H9 (cell line): ENCODE measurements around the gene ZNF609. TPM values are rescaled to one million over a fixed set of nuclear protein-coding genes. Genes with fewer than 3 reads are reported as not detected.

Source experiments
- DNase-seq: peaks from one replicate; pipeline ENCODE4 v3.0.0-alpha.2; 2017
- H2AFZ ChIP-seq: one replicate; pipeline ENCODE4 v1.6.1; 2013; ENCODE audit warnings: mild to moderate bottlenecking, low read length, control low read depth, moderate library complexity
- H2AK5ac ChIP-seq: 2 replicates; pipeline ENCODE4 v1.6.1; 2013; ENCODE audit warnings: low read length, control low read depth, mixed read lengths; ENCODE audit not compliant: insufficient read length
- H2BK120ac ChIP-seq: one replicate; pipeline ENCODE4 v1.6.1; 2013; ENCODE audit warnings: low read depth, mild to moderate bottlenecking, low read length, control low read depth, inconsistent platforms; ENCODE audit not compliant: poor library complexity, severe bottlenecking
- H2BK12ac ChIP-seq: 2 replicates; pipeline ENCODE4 v1.6.1; 2013; ENCODE audit warnings: low read length, control low read depth, mixed read lengths, low read depth; ENCODE audit not compliant: insufficient read length
- H2BK15ac ChIP-seq: 2 replicates; pipeline ENCODE4 v1.6.1; 2013; ENCODE audit warnings: low read depth, low read length, control low read depth
- H2BK20ac ChIP-seq: one replicate; pipeline ENCODE4 v1.6.1; 2013; ENCODE audit warnings: low read depth, mild to moderate bottlenecking, low read length, control low read depth, inconsistent platforms; ENCODE audit not compliant: poor library complexity, severe bottlenecking
- H2BK5ac ChIP-seq: 2 replicates; pipeline ENCODE4 v1.6.1; 2013; ENCODE audit warnings: low read length, control low read depth, mixed read lengths; ENCODE audit not compliant: insufficient read length
- H3K14ac ChIP-seq: 2 replicates; pipeline ENCODE4 v1.6.1; 2013; ENCODE audit warnings: low read length, control low read depth; ENCODE audit not compliant: insufficient read depth
- H3K18ac ChIP-seq: 2 replicates; pipeline ENCODE4 v1.6.1; 2013; ENCODE audit warnings: low read depth, mild to moderate bottlenecking, mixed read lengths, low read length, control low read depth; ENCODE audit not compliant: insufficient read length
- H3K23ac ChIP-seq: 2 replicates; pipeline ENCODE4 v1.6.1; 2013; ENCODE audit warnings: low read length, control low read depth, mixed read lengths, low read depth; ENCODE audit not compliant: insufficient read length
- H3K23me2 ChIP-seq: 2 replicates; pipeline ENCODE4 v1.6.1; 2013; ENCODE audit warnings: low read depth, mild to moderate bottlenecking, mixed read lengths, low read length, control low read depth; ENCODE audit not compliant: insufficient read length, poor library complexity, severe bottlenecking
- H3K27ac ChIP-seq: 2 replicates; pipeline ENCODE4 v1.5.1; 2013; ENCODE audit warnings: low read length, control low read depth, mixed read lengths, low read depth; ENCODE audit not compliant: insufficient read length
- H3K27me3 ChIP-seq: 2 replicates; pipeline ENCODE4 v1.6.1; 2013; ENCODE audit warnings: low read length, control low read depth, inconsistent platforms; ENCODE audit not compliant: insufficient read depth
- H3K4ac ChIP-seq: 2 replicates; pipeline ENCODE4 v1.6.1; 2013; ENCODE audit warnings: low read depth, mild to moderate bottlenecking, control low read depth, inconsistent platforms, low read length, moderate library complexity
- H3K4me1 ChIP-seq: 2 replicates; pipeline ENCODE4 v1.6.1; 2013; ENCODE audit warnings: low read length, control low read depth, inconsistent platforms; ENCODE audit not compliant: insufficient read depth
- H3K4me2 ChIP-seq: 2 replicates; pipeline ENCODE4 v1.6.1; 2013; ENCODE audit warnings: low read length, control low read depth, mixed read lengths; ENCODE audit not compliant: insufficient read length, insufficient read depth
- H3K56ac ChIP-seq: 2 replicates; pipeline ENCODE4 v1.6.1; 2013; ENCODE audit warnings: low read depth, mild to moderate bottlenecking, mixed read lengths, low read length, control low read depth; ENCODE audit not compliant: insufficient read length
- H3K79me1 ChIP-seq: 2 replicates; pipeline ENCODE4 v1.6.1; 2013; ENCODE audit warnings: low read depth, mild to moderate bottlenecking, moderate library complexity, low read length, control low read depth, inconsistent platforms; ENCODE audit not compliant: insufficient read depth, poor library complexity, severe bottlenecking
- H3K79me2 ChIP-seq: 2 replicates; pipeline ENCODE4 v1.6.1; 2013; ENCODE audit warnings: low read length, control low read depth, inconsistent platforms; ENCODE audit not compliant: insufficient read depth
- H3K9ac ChIP-seq: 2 replicates; pipeline ENCODE4 v1.6.1; 2013; ENCODE audit warnings: low read length, control low read depth, mixed read lengths; ENCODE audit not compliant: insufficient read length; ENCODE audit errors: extremely low read depth
- H3K9me3 ChIP-seq: one replicate; pipeline ENCODE4 v1.6.1; 2013; ENCODE audit warnings: low read depth, low read length, inconsistent platforms; ENCODE audit not compliant: control insufficient read depth
- H3T11ph ChIP-seq: one replicate; pipeline ENCODE4 v1.6.1; 2013; ENCODE audit warnings: mild to moderate bottlenecking, low read length, control low read depth, inconsistent platforms
- H4K20me1 ChIP-seq: one replicate; pipeline ENCODE4 v1.6.1; 2013; ENCODE audit not compliant: control insufficient read depth, insufficient read length, insufficient read depth
- H4K5ac ChIP-seq: 2 replicates; pipeline ENCODE4 v1.6.1; 2013; ENCODE audit warnings: low read depth, mild to moderate bottlenecking, mixed read lengths, low read length, control low read depth; ENCODE audit not compliant: insufficient read length
- H4K8ac ChIP-seq: replicated peaks from 2 replicates; pipeline ENCODE4 v1.6.1; 2013; ENCODE audit warnings: low read length, control low read depth, mixed read lengths, low read depth; ENCODE audit not compliant: insufficient read length
- H4K91ac ChIP-seq: 2 replicates; pipeline ENCODE4 v1.6.1; 2013; ENCODE audit warnings: low read depth, mild to moderate bottlenecking, moderate library complexity, mixed read lengths, low read length, control low read depth; ENCODE audit not compliant: insufficient read length
- H3K27ac Mint-ChIP-seq, 3 experiments: 2 replicates in 2 of 3; 3 replicates in 1 of 3; pipeline ENCODE4 v1.8.0; 2020 to 2021; ENCODE audit warnings: mixed read lengths in 3 of 3, mild to moderate bottlenecking in 1 of 3, moderate library complexity in 1 of 3
- H3K27me3 Mint-ChIP-seq: 2 replicates; pipeline ENCODE4 v1.8.0; 2021; ENCODE audit warnings: low read depth, mild to moderate bottlenecking, moderate library complexity, mixed read lengths
- H3K36me3 Mint-ChIP-seq, 3 experiments: 2 replicates in 2 of 3; 3 replicates in 1 of 3; pipeline ENCODE4 v1.8.0; 2020 to 2021; ENCODE audit warnings: low read depth in 3 of 3, mixed read lengths in 3 of 3; ENCODE audit not compliant: insufficient read depth in 1 of 3
- H3K4me1 Mint-ChIP-seq, 2 experiments: 2 replicates each; pipeline ENCODE4 v1.8.0; 2020; ENCODE audit warnings: mixed read lengths in 2 of 2
- H3K4me3 Mint-ChIP-seq, 2 experiments: 2 replicates in 1 of 2; 3 replicates in 1 of 2; pipeline ENCODE4 v1.8.0; 2020 to 2021; ENCODE audit warnings: mild to moderate bottlenecking in 2 of 2, mixed read lengths in 2 of 2, moderate library complexity in 1 of 2
- H3K9me3 Mint-ChIP-seq, 2 experiments: 2 replicates in 1 of 2; 3 replicates in 1 of 2; pipeline ENCODE4 v1.8.0; 2020; ENCODE audit warnings: mild to moderate bottlenecking in 2 of 2, mixed read lengths in 2 of 2, moderate library complexity in 1 of 2
- CTCF ChIP-seq: fragments of 200-600 bp; sonication (generic); conservative IDR thresholded peaks from 3 replicates; pipeline ENCODE4 v1.8.0; 2021; ENCODE audit warnings: antibody characterized with exemption, mild to moderate bottlenecking
- WGBS: extraction: QIAGEN DNeasy Blood & Tissue Kit; methylation state at CpG from one replicate; pipeline ENCODE4 v1.1.7; 2013; ENCODE audit warnings: missing lambda C conversion rate, low lambda C conversion rate, mixed read lengths; ENCODE audit not compliant: insufficient read length; ENCODE audit errors: extremely low coverage; 5-methylcytosine and 5-hydroxymethylcytosine counted together
- total RNA-seq: library from RNA; stranded (reverse); gene quantifications from 2 replicates; pipeline ENCODE4 v1.2.1, GENCODE V29; 2021

The ZNF609 gene
- total RNA-seq, 1 experiment from 2014 or later: 45.3 TPM

GRCh38 chr15:64571857-64572291, 111.5 kb downstream of the ZNF609 start:
- no peak overlapping the region for H4K5ac ChIP-seq
- no peak overlapping the region for H4K91ac ChIP-seq
- no peak overlapping the region for H2AFZ ChIP-seq
- H3K4me2 ChIP-seq: no peak overlapping the region
- H2BK15ac ChIP-seq: no peak overlapping the region
- no peak overlapping the region for H3K18ac ChIP-seq
- Mint-ChIP-seq H3K4me1 (peaks cover 22 to 24% of the 10 kb centered on the region in 2 experiments), H3K4me3 (no peak overlapping the region), H3K9me3 (no peaks in the 10 kb centered on the region), H3K36me3 (peaks cover 2 to 6% (median 4%) of the 10 kb centered on the region in 3 experiments; a peak in 3 of 7 replicates), H3K27me3 (no peaks in the 10 kb centered on the region), H3K27ac (no peak overlapping the region)
- no peaks in the 10 kb centered on the region for H4K20me1 ChIP-seq
- no peak overlapping the region for H3K14ac ChIP-seq
- H3K27ac ChIP-seq: no peak overlapping the region
- no CpG with 5 or more reads among the region's 4 CpGs for WGBS
- no peaks in the 10 kb centered on the region; the same call in 1 of the 2 replicates for H3K79me2 ChIP-seq
- H4K8ac ChIP-seq: no peak overlapping the region
- H2BK5ac ChIP-seq: no peak overlapping the region
- no peak overlapping the region for H3K9ac ChIP-seq
- no peak for TF ChIP-seq CTCF
- H3K23me2 ChIP-seq: no peaks in the 10 kb centered on the region
- peaks cover 11% of the 10 kb centered on the region for H3K79me1 ChIP-seq
- no peak overlapping the region for H2BK20ac ChIP-seq
- H3K27me3 ChIP-seq: no peaks in the 10 kb centered on the region
- no peak overlapping the region for H2BK120ac ChIP-seq
- H2AK5ac ChIP-seq: no peak overlapping the region
- no peak overlapping the region for H3K23ac ChIP-seq
- no peak overlapping the region for H3T11ph ChIP-seq
- H2BK12ac ChIP-seq: no peak overlapping the region
- H3K4ac ChIP-seq: no peak overlapping the region
- no peaks in the 10 kb centered on the region for H3K9me3 ChIP-seq
- H3K56ac ChIP-seq: no peak overlapping the region
- no peak for DNase-seq
- H3K4me1 ChIP-seq: no peaks in the 10 kb centered on the region; the same call in 1 of the 2 replicates
